Mammary epithelial cell (primary cell): ENCODE data around the gene PARD3.

Experiments used
- CTCF ChIP-seq, 2 donors: IDR thresholded peaks in 1 of 2; conservative IDR thresholded peaks in 1 of 2; 2 replicates each; pipeline ENCODE4 v1.5.1; 2011 to 2012; ENCODE audit warnings: inconsistent platforms in 2 of 2, low read length in 2 of 2, mild to moderate bottlenecking in 2 of 2, control low read depth in 1 of 2, low read depth in 1 of 2; ENCODE audit not compliant: insufficient read depth in 1 of 2; ENCODE audit errors: extremely low read depth in 1 of 2
- EZH2 ChIP-seq: IDR thresholded peaks from 2 replicates; pipeline ENCODE4 v1.6.1; 2012; ENCODE audit warnings: low read length, inconsistent platforms, borderline replicate concordance

DNA sequence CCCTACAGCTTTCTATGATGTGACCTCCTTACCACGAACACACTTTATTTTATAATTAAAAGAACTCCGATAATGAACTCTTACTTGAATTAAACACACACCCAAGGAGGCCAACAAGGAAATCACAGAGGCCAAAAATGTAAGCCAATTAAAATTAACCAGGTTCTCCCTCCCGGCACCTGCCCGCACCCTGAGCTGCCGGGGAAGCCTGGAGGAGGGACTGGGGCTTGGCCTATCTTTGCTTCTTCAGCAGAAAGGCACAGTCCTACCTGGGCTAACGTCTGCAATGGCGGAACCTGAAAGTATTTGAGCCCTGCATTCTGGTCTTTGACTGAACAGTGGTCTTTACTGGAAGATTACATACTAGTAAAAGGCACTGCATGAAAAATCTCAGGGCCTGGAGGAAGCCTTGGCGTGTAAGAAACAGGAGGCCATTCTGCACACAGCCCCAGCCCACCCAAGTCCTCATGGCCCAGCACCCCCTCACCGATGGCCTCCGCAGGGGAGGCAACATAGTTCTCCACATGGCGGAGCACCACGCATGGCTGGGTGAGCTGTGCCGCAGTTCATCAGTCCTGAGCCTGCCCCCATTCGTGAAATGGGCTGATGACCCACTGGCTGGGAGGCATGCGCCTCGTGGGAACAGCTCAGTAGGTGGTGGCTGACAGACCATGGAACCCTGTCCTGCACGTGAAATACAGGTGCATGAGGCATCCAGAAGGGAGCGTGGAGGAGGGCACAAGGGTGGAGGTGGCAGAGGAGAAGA lies 173.8 kb downstream of the PARD3 start:
- no peak for TF ChIP-seq CTCF (conservative IDR thresholded peaks at IDR 0.05 in 1 of 2, IDR thresholded peaks at IDR 0.05 in 1 of 2; ENCODE audit: extremely low read depth in 1 of 2, insufficient read depth in 1 of 2, low read depth in 1 of 2, low read length in 2 of 2)
- TF ChIP-seq EZH2, result no peak
